Mesothelial cell of epicardium (in vitro differentiated cells): ENCODE data around the gene BCL2L12. TPM values are rescaled to one million over a fixed set of nuclear protein-coding genes. Genes with fewer than 3 reads are reported as not detected.

Experiments
- DNase-seq, 2 experiments: peaks; one replicate each; pipeline ENCODE4 v3.0.0; 2021; ENCODE audit warnings: low spot score in 2 of 2; ENCODE audit not compliant: unreplicated experiment in 2 of 2
- H3K27ac Mint-ChIP-seq: 2 replicates; pipeline ENCODE4 v1.8.0; 2021; ENCODE audit warnings: mixed read lengths
- H3K27me3 Mint-ChIP-seq: 2 replicates; pipeline ENCODE4 v1.8.0; 2021; ENCODE audit warnings: low read depth, mixed read lengths
- H3K36me3 Mint-ChIP-seq: 2 replicates; pipeline ENCODE4 v1.8.0; 2021; ENCODE audit warnings: mixed read lengths
- H3K4me1 Mint-ChIP-seq: 2 replicates; pipeline ENCODE4 v1.8.0; 2021; ENCODE audit warnings: mixed read lengths
- H3K4me3 Mint-ChIP-seq: 2 replicates; pipeline ENCODE4 v1.8.0; 2021; ENCODE audit warnings: mild to moderate bottlenecking, moderate library complexity, mixed read lengths
- H3K9me3 Mint-ChIP-seq: 2 replicates; pipeline ENCODE4 v1.8.0; 2021; ENCODE audit warnings: mixed read lengths
- total RNA-seq: library from RNA; stranded (reverse); gene quantifications from 3 replicates; pipeline ENCODE4 v1.2.1, GENCODE V29; 2021
- TF ChIP-seq, protein P1 (sequence below): fragments of 200-600 bp; sonication (generic); IDR thresholded peaks from one replicate; pipeline ENCODE4 v1.5.0; 2021; ENCODE audit warnings: antibody characterized with exemption; ENCODE audit not compliant: unreplicated experiment

Gene BCL2L12
- total RNA-seq, 1 donor from 2014 or later: 44.7 TPM

DNA sequence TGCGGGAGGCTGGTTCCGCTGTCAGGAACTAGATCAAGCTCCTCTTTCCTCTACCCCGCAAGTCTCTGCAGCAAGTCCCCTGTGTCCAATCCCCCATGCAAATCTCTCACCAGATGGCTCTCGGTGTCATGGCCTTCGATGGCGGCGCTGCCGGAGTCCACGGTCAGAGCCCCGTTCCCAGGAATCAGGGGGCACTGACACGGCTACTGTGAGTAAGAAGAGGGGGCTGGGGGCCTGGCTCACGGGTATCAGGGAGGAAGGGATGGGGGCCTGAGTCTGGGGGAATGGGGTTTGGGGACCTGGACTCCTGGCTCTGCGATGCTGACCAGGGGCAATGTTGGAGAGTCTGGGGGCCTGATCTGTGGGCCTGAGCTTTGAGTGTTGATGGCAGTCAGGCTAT, 19.7 kb upstream of the BCL2L12 start:
- Mint-ChIP-seq H3K4me1 (peaks cover 27% of the 10 kb centered on the region), H3K27ac (no peak overlapping the region), H3K36me3 (peaks cover 10% of the 10 kb centered on the region), H3K4me3 (no peak overlapping the region), H3K9me3 (no peaks in the 10 kb centered on the region), H3K27me3 (no peaks in the 10 kb centered on the region)
- no peak for DNase-seq
- TF ChIP-seq, protein P1, sequence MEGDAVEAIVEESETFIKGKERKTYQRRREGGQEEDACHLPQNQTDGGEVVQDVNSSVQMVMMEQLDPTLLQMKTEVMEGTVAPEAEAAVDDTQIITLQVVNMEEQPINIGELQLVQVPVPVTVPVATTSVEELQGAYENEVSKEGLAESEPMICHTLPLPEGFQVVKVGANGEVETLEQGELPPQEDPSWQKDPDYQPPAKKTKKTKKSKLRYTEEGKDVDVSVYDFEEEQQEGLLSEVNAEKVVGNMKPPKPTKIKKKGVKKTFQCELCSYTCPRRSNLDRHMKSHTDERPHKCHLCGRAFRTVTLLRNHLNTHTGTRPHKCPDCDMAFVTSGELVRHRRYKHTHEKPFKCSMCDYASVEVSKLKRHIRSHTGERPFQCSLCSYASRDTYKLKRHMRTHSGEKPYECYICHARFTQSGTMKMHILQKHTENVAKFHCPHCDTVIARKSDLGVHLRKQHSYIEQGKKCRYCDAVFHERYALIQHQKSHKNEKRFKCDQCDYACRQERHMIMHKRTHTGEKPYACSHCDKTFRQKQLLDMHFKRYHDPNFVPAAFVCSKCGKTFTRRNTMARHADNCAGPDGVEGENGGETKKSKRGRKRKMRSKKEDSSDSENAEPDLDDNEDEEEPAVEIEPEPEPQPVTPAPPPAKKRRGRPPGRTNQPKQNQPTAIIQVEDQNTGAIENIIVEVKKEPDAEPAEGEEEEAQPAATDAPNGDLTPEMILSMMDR: no peak

DNA sequence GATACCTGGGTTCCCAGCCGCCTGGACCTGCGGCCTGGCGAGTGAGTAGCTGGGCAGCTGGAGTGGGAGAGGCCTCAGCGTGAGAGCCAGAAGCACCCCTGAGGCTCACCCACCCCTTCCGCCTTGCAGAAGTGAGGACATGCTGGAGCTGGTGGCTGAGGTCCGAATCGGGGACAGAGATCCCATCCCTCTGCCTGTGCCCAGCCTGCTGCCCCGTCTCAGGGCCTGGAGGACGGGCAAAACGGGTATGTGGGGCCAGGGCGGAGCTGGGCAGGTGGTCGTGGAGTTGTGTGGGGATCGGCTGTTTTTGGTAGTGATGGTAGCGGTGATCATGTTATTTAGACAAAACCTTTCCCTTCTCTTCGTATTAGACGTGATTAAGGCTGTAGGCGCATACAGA, 19.1 kb upstream of the BCL2L12 start:
- H3K27me3 Mint-ChIP-seq: no peaks in the 10 kb centered on the region
- TF ChIP-seq, protein P1: no peak
- peaks cover 24% of the 10 kb centered on the region for H3K4me1 Mint-ChIP-seq
- no peaks in the 10 kb centered on the region for H3K9me3 Mint-ChIP-seq
- peaks cover 11% of the 10 kb centered on the region for H3K36me3 Mint-ChIP-seq
- H3K4me3 Mint-ChIP-seq: no peak overlapping the region
- H3K27ac Mint-ChIP-seq: no peak overlapping the region
- no peak for DNase-seq

DNA sequence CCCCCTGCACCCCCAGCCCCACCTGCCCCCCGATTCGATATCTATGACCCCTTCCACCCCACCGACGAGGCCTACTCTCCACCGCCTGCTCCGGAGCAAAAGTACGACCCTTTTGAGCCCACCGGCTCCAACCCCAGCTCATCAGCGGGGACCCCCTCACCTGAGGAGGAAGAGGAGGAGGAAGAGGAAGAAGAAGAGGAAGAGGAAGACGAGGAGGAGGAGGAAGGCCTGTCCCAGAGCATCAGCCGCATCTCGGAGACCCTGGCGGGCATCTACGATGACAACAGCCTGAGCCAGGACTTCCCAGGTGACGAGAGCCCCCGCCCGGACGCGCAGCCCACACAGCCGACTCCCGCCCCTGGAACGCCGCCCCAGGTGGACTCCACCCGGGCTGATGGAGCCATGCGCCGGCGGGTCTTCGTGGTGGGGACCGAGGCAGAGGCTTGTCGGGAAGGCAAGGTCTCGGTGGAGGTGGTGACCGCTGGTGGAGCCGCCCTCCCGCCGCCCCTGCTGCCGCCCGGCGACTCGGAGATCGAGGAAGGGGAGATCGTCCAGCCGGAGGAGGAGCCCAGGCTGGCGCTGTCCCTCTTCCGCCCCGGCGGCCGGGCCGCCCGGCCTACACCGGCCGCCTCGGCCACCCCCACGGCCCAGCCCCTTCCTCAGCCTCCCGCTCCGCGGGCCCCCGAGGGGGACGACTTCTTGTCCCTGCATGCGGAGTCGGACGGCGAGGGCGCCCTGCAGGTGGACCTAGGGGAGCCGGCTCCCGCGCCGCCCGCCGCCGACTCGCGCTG, 14.5 kb upstream of the BCL2L12 start:
- Mint-ChIP-seq H3K36me3 (peaks cover 22% of the 10 kb centered on the region), H3K9me3 (no peaks in the 10 kb centered on the region), H3K27me3 (no peaks in the 10 kb centered on the region), H3K4me1 (no peaks in the 10 kb centered on the region), H3K4me3 (no peak overlapping the region), H3K27ac (no peak overlapping the region)
- TF ChIP-seq, protein P1: no peak
- DNase-seq: no peak

DNA sequence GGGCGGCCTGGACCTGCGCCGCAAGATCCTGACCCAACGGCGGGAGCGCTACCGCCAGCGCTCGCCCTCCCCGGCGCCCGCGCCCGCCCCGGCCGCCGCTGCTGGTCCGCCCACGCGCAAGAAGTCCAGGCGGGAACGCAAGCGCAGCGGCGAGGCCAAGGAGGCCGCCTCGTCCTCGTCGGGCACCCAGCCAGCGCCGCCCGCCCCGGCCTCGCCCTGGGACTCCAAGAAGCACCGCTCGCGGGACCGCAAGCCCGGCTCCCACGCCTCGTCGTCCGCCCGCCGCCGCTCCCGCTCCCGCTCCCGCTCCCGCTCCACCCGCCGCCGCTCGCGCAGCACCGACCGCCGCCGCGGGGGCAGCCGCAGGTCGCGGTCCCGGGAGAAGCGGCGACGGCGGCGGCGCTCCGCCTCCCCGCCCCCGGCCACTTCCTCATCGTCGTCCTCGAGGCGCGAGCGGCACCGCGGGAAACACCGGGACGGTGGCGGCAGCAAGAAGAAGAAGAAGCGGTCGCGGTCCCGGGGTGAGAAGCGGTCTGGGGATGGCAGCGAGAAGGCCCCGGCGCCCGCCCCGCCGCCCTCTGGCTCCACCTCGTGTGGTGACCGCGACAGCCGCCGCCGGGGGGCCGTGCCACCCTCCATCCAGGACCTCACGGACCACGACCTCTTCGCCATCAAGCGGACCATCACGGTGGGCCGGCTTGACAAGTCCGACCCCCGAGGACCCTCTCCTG, 13.7 kb upstream of the BCL2L12 start:
- Mint-ChIP-seq H3K27ac (no peak overlapping the region), H3K9me3 (no peaks in the 10 kb centered on the region), H3K4me1 (no peaks in the 10 kb centered on the region), H3K36me3 (peaks cover 25% of the 10 kb centered on the region), H3K27me3 (no peaks in the 10 kb centered on the region), H3K4me3 (no peak overlapping the region)
- TF ChIP-seq, protein P1: no peak
- DNase-seq: no peak

DNA sequence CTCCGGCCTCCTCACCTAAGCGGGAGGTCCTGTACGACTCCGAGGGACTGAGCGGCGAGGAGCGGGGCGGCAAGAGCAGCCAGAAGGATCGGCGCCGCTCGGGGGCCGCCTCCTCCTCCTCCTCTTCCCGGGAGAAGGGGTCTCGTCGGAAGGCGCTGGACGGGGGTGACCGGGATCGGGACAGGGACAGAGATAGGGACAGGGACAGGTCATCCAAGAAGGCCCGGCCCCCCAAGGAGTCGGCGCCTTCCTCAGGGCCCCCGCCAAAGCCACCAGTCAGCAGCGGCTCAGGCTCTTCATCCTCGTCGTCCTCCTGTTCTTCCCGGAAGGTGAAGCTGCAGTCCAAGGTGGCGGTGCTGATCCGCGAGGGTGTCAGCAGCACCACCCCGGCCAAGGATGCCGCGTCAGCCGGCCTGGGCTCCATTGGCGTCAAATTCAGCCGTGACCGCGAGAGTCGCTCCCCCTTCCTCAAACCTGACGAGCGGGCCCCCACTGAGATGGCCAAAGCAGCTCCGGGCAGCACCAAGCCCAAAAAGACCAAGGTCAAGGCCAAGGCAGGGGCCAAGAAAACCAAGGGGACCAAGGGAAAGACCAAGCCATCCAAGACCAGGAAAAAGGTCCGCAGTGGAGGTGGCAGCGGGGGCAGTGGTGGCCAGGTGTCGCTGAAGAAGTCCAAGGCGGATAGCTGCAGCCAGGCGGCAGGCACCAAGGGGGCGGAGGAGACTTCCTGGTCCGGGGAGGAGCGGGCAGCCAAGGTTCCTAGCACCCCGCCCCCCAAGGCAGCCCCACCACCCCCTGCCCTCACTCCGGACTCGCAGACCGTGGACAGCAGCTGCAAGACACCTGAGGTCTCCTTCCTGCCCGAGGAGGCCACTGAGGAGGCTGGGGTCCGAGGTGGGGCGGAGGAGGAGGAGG, 12.9 kb upstream of the BCL2L12 start:
- no peak for DNase-seq
- TF ChIP-seq, protein P1: no peak
- H3K4me3 Mint-ChIP-seq: no peak overlapping the region
- H3K36me3 Mint-ChIP-seq: peaks cover 24% of the 10 kb centered on the region
- no peak overlapping the region for H3K27ac Mint-ChIP-seq
- no peaks in the 10 kb centered on the region for H3K4me1 Mint-ChIP-seq
- no peaks in the 10 kb centered on the region for H3K27me3 Mint-ChIP-seq
- H3K9me3 Mint-ChIP-seq: no peaks in the 10 kb centered on the region
